Superior temporal gyrus (tissue), 1 donor: ENCODE measurements around the gene CENPC.
"Not testable (repeated sequence)": the region's sequence is repeated elsewhere in the genome, so short reads cannot be mapped to it uniquely, and the experiment has no call there.

Experiments
- DNase-seq: peaks from one replicate; pipeline ENCODE4 v3.0.0-alpha.2; 2016; ENCODE audit errors: extremely low spot score

CENPC gene

GRCh38 chr4:67466751-67467150 lies 78.6 kb downstream of the CENPC start:
- DNase-seq, result no peak

DNA sequence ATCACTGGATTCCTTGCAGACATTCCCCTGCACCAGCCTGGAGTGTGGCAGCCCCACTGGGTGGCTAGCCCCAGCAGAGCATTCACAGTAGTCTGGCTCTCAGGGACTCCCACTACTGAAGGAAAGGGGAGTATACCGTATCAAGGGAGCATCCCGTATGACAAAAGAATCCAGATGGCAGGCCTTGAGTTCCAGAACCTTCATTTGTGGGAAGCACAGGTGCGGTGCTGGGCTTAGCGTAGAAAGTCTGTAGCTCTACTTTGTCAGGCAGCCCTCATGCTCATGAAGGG lies 79.6 kb downstream of the CENPC start:
- no peak for DNase-seq

DNA sequence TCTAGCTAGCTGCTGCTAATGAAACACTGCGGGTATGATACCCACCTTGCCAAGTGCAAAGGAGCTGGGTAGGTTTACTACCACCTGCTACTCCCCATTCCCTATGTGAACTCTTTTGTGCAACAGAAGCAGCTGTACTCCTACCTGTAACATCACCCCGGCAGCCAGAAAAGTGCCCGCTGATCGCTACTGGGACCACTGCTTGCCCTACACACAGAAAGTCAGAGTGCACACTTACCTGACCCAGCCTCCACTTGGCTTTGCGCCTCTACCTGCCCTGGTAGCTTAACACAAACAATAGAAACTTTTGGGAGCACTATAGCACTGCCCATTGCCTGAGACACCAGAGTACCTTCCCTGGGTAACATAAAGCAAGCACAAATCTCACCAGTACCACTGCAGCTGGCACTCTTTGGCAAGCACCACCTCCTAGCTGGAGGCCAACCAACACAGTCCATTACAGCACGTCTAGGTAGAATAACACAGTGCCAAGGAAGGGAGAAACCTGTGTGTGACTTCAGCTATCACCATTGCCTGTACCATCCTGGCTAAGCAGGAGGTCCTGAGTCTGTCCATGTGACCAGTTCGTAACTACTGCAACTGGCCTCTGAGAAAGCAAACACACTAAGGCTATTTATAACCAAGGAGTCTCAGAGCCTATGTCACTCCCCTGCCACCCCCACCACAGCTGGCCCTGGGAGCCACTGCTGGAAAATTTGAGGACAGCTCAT lies 80.1 kb downstream of the CENPC start:
- no peak for DNase-seq

DNA sequence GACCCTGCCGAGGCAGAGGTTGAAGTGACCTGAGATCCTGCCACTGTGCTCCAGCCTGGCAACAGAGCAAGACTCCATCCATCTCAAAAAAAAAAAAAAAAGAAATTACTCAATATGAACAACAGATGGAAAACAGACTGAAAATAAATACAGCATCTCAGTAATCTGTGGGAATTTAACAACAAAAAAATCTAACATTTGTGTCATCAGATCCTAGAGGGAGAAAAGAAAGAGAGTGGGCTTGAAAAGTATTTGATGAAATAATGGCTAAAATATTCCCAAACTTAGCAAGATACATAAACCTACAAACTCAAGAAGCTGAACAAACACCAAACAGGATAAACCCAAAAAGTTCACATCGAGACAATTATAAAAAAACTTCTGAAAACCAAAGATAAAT lies 84.7 kb downstream of the CENPC start:
- no peak for DNase-seq

DNA sequence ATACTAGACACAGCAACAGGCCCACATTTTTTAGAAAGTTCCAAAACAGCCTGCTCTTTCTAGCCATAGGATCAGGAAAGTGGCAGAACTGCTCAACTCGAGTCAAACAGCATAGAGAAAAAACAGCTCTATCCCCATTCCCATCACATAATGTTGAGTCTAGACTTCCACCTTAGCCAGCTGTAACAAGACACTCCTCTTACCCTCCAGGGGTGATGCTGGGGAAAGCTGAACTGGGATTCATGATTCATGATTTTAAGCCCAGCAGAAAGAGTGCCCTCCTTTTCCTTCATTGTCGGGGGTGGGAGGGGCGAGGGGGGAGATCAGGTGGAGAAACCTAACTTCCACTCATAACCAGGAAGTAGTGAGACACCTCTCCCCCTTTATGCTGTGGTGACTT lies 86.1 kb downstream of the CENPC start:
- no peak for DNase-seq

DNA sequence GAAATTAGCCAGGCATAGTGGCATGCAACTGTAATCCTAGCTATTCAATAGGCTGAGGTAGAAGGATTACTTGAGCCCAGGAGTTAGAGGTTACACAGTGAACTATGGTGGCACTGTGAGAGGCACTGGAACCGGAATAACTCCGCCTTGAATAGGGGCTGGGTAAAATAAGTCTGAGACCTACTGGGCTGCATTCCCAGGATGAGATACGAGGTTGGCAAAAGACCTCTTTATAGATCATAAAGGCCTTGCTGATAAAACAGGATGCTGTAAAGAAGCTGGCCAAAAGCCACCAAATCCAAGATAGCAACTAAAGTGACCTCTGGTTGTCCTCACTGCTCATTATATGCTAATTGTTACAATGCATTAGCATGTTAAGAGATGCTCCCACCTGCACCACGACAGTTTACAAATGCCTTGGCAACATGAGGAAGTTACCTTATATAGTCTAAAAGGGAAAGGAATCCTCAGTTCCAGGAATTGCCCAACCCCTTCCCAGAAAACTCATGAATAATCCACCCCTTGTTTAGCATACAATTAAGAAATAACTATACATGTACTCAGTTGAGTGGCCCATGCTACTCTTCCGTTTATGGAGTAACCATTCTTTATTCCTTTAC lies 88.6 kb downstream of the CENPC start:
- DNase-seq, result no peak

DNA sequence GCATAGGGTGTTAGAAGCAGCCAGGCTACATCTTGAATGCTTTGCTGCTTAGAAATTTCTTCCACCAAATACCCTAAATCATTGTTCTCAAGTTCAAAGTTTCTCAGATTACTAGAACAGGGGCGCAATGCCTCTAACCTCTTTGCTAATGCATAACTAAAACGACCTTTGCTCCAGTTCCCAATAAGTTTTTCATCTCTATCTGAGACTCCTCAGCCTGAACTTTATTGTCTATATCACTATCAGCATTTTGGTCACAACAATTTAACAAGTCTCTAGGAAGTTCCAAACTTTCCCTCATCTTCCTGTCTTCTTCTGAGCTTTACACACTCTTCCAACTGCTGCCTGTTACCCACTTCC lies 92.5 kb downstream of the CENPC start:
- not testable (repeated sequence) for DNase-seq

DNA sequence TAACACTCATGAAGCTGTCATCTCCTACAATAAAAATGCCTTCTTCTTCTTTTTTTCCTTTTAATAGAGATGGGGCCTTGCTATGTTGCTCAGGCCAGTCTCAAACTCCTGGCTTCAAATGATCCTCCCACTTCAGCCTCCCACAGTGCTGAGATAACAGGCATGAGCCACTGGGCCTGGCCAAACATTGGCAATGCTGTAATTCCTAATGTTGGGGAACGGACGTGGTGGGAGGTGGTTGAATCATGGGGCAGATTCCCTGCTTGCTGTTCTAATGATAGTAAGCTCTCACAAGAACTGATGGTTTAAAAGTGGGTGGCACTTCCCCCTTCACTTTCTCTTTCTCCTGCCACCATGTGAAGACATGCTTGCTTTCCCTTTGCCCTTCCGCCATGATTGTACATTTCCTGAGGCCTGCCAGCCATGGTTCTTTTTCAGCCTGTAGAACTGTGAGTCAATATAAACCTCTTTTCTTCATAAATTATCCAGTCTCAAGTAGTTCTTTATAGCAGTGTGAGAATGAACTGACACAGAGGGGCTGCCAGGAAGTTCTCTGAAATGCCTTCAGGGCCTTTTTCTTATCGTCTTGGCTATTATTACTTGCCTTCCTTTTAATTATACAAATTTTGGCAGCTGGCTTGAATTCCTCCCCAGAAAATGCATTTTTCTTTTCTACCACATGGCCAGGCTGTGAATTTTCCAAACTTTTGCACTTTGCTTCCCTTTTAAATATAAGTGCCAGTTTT lies 93.0 kb downstream of the CENPC start:
- DNase-seq, result no peak

DNA sequence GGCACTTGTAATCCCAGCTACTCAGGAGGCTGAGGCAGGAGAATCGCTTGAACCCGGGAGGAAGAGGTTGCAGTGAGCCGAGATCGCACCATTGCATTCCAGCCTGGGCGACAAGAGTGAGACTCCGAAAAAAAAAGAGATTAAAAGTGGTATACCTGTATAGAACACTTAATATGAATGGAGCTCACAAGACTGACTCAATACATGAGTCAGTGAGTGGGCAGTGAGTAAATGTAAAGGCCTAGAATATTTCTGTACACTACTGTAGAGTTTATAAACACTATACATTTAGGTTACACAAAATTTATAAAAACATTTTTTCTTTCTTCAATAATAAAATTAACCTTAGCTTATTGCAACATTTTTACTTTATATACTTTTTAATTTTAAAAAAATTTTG lies 93.8 kb downstream of the CENPC start:
- DNase-seq, result no peak

GRCh38 chr4:67448621-67449020 lies 96.7 kb downstream of the CENPC start:
- DNase-seq, result no peak

- no peak for DNase-seq
Measured at GRCh38 chr4:67447873-67448272, 97.4 kb downstream of the CENPC start.

DNA sequence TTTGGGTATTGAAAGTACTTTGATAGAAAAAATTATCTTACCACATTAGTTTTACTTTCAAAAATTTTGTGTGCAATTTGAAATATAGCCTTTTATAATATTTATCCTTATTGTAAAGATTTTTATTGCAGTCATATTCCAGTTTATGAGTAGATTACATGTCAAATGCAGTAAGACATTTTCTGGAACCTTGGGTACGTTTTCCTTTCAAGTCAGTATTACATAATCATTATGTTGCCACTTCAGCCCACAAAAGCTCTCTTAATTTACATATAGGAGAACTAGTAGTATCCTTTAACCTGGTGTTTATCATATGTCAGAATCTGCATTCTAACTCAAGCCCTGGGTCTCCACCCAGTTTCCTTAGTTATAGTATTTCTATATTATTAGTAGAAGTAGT lies 98.5 kb downstream of the CENPC start:
- DNase-seq, result no peak

DNA sequence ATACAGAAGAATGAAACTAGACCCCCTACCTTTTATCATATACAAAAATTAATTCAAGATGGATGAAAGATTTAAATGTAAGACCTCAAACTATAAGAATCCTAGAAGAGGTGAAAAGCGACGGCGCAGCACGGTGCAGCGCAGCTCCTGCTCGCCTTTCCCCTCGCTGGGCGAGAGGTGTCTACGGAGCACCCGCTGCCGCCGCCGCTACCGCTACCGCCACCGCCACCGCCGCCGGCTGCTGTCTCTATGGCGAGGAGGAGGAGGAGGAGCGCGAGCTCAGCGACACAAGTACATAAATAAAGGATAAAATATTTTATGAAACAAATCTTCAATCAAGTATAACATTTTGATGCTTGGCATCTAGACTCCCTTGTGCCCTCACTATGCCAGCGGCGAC lies 99.4 kb downstream of the CENPC start:
- not testable (repeated sequence) for DNase-seq

DNA sequence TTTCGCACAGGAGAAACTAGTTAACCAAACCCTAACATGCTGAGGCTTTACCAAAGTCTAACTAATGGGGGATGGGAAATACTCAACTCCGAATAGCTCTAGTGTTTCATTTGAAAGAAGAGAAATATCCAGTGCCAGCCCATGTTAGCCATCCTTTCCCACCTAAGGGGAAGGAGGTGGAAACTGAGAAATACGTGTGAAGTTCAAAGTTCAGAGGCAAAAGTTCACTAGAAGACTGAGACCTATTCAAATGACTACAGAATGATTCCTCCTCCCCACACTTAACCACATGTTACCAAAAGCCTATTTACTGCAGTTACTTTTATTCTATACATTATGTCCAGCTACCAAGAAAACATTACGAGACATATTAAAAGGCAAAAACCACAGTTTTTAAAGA lies 106.3 kb downstream of the CENPC start:
- DNase-seq, result no peak

GRCh38 chr4:67437974-67438713 lies 107.2 kb downstream of the CENPC start:
- DNase-seq, result peak; percentile 64

- DNase-seq, result no peak
Measured at GRCh38 chr4:67436742-67437141, 108.6 kb downstream of the CENPC start.

GRCh38 chr4:67430989-67431388 lies 114.3 kb downstream of the CENPC start:
- DNase-seq, result no peak

DNA sequence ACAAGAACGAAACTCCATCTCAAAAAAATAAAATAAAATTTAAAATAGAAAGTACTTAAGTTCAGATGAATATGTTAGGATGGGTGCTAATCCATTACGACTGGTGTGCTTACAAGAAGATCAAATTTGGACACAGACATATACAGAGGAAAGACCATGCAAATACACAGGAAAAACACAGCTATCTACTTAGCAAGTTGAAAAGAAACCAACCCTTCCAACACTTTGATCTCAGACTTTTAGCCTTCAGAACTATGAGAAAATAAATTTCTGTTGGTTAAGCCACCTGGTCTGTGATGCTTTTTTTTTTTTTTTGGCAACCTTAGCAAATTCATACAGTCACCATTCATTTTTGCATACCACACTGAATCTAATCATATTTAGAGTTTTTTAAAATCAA lies 116.5 kb downstream of the CENPC start:
- DNase-seq, result no peak
